ENCODE measurements around the gene PVRIG. TPM values are rescaled to one million over a fixed set of nuclear protein-coding genes. Genes with fewer than 3 reads are reported as not detected.
"Not testable (repeated sequence)": the region's sequence is repeated elsewhere in the genome, so short reads cannot be mapped to it uniquely, and the experiment has no call there.

PVRIG gene
- total RNA-seq, 1 experiment from 2014 or later, result not detected

- H3K27ac ChIP-seq (ENCODE audit: low read depth, low read length, poor library complexity, severe bottlenecking); H3K36me3 ChIP-seq (ENCODE audit: insufficient read depth, low read length, poor library complexity, severe bottlenecking); BruUV-seq (replicated peaks); H3K4me1 ChIP-seq (ENCODE audit: insufficient read depth, low read length, poor library complexity, severe bottlenecking); DNase-seq (ENCODE audit: low spot score); H3K9me3 ChIP-seq (ENCODE audit: low read depth, low read length, poor library complexity, severe bottlenecking); H3K4me3 ChIP-seq (ENCODE audit: low read depth, low read length, poor library complexity, severe bottlenecking); POLR2A ChIA-PET (ENCODE audit: low non-redundant PET); H3K27me3 ChIP-seq (replicated peaks; ENCODE audit: insufficient read depth, low read depth, low read length, poor library complexity): not testable (repeated sequence)
- CTCF ChIA-PET, result interaction anchor here (0.6 to 1.1 kb wide), 2 partner anchors 96 to 128 kb away, joined by 3 to 5 read pairs; no protein-coding TSS in a partner anchor
- intact Hi-C loops (cut with micrococcal nuclease; ENCODE audit: unreplicated experiment), result loop anchor here (2.0 to 5.0 kb wide), 2 partner anchors 85 to 226 kb away; no protein-coding TSS in a partner anchor
- TF ChIP-seq CTCF (conservative IDR thresholded peaks at IDR 0.05; ENCODE audit: low read depth, low read length), result peak; percentile 33; the same call in 1 of the 2 replicates
Measured at GRCh38 chr7:100217934-100218333, 1.8 kb upstream of the PVRIG start.

GRCh38 chr7:100219271-100219737, 445 bp upstream of the PVRIG start:
- no peaks in the 10 kb centered on the region for H3K9me3 ChIP-seq (ENCODE audit: low read depth, low read length, poor library complexity, severe bottlenecking)
- TF ChIP-seq EZH2 (IDR thresholded peaks at IDR 0.05; ENCODE audit: borderline replicate concordance, low read depth, low read length, poor library complexity, severe bottlenecking) (no peak), CTCF (conservative IDR thresholded peaks at IDR 0.05; ENCODE audit: low read depth, low read length) (no peak)
- CTCF ChIA-PET, result no interaction called here
- no TSS peak for BruUV-seq (replicated peaks)
- DNase-seq (ENCODE audit: low spot score), result no peak
- H3K27me3 ChIP-seq (replicated peaks; ENCODE audit: insufficient read depth, low read depth, low read length, poor library complexity), result no peaks in the 10 kb centered on the region
- POLR2A ChIA-PET (ENCODE audit: low non-redundant PET), result no interaction called here
- intact Hi-C loops (cut with micrococcal nuclease; ENCODE audit: unreplicated experiment), result loop anchor here (5.0 kb wide), 1 partner anchor 227 kb away; no protein-coding TSS in a partner anchor
- H3K4me3 ChIP-seq (ENCODE audit: low read depth, low read length, poor library complexity, severe bottlenecking), result no peak overlapping the region
- H3K27ac ChIP-seq (ENCODE audit: low read depth, low read length, poor library complexity, severe bottlenecking), result no peak overlapping the region
- H3K4me1 ChIP-seq (ENCODE audit: insufficient read depth, low read length, poor library complexity, severe bottlenecking), result no peaks in the 10 kb centered on the region
- no peaks in the 10 kb centered on the region for H3K36me3 ChIP-seq (ENCODE audit: insufficient read depth, low read length, poor library complexity, severe bottlenecking)

- H3K27me3 ChIP-seq (replicated peaks; ENCODE audit: insufficient read depth, low read depth, low read length, poor library complexity), result no peaks in the 10 kb centered on the region
- no peak for DNase-seq (ENCODE audit: low spot score)
- ChIA-PET POLR2A (ENCODE audit: low non-redundant PET) (no interaction called here), CTCF (no interaction called here)
- no peak overlapping the region for H3K4me3 ChIP-seq (ENCODE audit: low read depth, low read length, poor library complexity, severe bottlenecking)
- intact Hi-C loops (cut with micrococcal nuclease; ENCODE audit: unreplicated experiment), result no loop called here
- no TSS peak for BruUV-seq (replicated peaks)
- no peaks in the 10 kb centered on the region for H3K4me1 ChIP-seq (ENCODE audit: insufficient read depth, low read length, poor library complexity, severe bottlenecking)
- no peaks in the 10 kb centered on the region for H3K9me3 ChIP-seq (ENCODE audit: low read depth, low read length, poor library complexity, severe bottlenecking)
- TF ChIP-seq CTCF (conservative IDR thresholded peaks at IDR 0.05; ENCODE audit: low read depth, low read length) (no peak), EZH2 (IDR thresholded peaks at IDR 0.05; ENCODE audit: borderline replicate concordance, low read depth, low read length, poor library complexity, severe bottlenecking) (no peak)
- no peak overlapping the region for H3K27ac ChIP-seq (ENCODE audit: low read depth, low read length, poor library complexity, severe bottlenecking)
- no peaks in the 10 kb centered on the region for H3K36me3 ChIP-seq (ENCODE audit: insufficient read depth, low read length, poor library complexity, severe bottlenecking)
Measured at GRCh38 chr7:100220586-100221230, 959 bp downstream of the PVRIG start.
